ENCODE measurements around the gene SMIM7. TPM values are rescaled to one million over a fixed set of nuclear protein-coding genes. Genes with fewer than 3 reads are reported as not detected.
"Not testable (repeated sequence)": the region's sequence is repeated elsewhere in the genome, so short reads cannot be mapped to it uniquely, and the experiment has no call there.

The SMIM7 gene
- total RNA-seq, 1 experiment from 2014 or later: 96.5 TPM

- DNase-seq (ENCODE audit: extremely low read depth, low read depth): no peak
These were observed 2.6 kb downstream of the SMIM7 start for GRCh38 chr19:16657384-16657783.

GRCh38 chr19:16655727-16656126, 4.2 kb downstream of the SMIM7 start:
- DNase-seq (ENCODE audit: extremely low read depth, low read depth): no peak

- DNase-seq (ENCODE audit: extremely low read depth, low read depth): no peak
These were observed 5.3 kb downstream of the SMIM7 start for GRCh38 chr19:16654627-16655026.

DNA sequence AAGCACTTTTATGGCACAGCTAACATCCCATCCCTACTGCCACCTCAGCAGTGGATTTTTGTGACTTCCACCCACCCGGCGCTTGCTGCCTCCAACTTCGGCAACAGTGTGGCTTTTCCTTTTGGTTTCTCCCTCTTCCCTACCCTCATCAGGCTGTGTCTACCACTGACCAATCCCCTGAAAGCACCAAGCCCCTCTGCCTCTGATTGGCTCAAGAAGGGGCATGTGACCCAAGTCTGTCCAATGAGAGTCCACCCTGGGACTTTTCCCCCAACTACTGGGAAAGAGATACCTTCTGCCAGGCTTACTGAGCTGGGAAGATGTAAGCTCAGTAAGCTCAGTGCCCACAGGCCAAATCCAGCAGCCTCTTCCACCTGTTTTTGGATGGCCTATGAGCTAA, 5.8 kb downstream of the SMIM7 start:
- no peak for DNase-seq (ENCODE audit: extremely low read depth, low read depth)

DNA sequence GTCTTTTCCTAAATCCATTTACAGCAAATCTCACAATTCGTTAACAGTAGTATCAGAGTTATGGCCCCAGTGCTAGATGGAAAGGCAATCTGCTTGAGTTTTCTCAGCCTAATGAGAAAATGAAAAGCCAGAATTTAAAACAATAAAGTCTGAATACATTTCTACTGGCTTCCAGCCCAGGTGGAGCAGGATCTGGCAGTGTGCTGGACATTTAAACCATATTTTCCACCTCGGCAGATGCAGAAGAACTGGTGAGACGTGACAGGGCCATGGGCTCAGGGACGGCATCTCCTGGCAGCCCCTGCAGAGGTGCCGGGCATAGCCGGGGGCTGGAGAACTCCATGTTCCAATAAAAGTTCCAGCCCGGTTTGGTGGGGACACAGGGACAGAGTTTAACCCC, 7.1 kb downstream of the SMIM7 start:
- DNase-seq (ENCODE audit: extremely low read depth, low read depth): no peak

GRCh38 chr19:16651421-16652188, 8.3 kb downstream of the SMIM7 start:
- DNase-seq (ENCODE audit: extremely low read depth, low read depth): not testable (repeated sequence)

DNA sequence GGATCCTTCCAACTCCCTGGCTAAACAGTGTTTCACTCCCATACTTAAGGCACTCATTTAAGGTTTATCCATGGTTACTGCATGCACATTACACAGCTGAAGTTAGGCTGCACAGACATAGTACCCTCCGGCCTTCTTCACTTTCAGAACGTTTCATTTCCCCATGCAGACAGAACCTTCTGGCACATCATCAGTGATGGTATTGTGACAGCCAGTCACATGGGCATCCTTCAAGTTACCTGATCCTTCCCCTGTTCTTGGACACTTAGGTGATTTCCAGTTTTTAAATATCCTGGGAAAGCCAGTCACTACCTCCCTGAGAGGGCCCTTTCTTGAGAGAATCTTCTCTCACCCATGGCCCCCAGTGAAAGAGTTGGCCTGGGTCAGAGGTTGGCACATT, 9.1 kb downstream of the SMIM7 start:
- no peak for DNase-seq (ENCODE audit: extremely low read depth, low read depth)

DNA sequence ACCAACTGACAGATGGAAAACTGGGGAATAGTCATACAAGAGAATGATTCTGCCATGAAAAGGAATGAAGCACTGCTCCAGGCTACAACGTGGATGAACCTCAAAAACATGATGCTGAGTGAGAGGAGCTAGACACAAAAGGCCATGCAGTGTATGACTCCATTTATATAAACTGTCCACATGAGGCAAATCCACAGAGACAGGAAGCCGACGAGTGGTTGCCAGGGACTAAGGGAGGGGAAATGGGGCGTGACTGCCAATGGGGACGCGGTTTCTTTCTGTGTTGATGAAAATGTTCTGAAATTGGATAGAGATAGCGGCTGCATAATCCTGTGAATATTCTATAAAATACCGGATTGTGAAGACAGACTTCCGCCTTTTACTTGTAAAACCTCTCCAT, 10.2 kb downstream of the SMIM7 start:
- no peak for DNase-seq (ENCODE audit: extremely low read depth, low read depth)

DNA sequence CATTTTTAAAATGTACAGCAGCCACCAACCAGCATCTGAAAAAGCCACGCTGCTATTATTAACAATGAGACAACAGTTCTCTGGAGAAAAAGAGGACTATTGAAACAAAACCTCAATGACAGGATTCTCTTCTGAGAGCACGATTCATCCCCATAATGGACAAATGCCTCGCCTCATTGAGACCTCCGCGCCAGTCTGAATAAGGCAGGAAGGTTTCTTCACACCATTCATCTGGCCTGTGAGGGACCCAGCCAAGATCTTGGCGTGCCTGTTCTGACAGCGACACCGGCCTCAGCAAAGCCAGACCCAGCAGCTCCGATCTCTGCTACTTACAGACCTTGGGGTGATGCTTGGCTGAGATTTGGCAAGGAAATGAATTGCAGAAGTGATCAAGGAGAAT, 14.8 kb downstream of the SMIM7 start:
- DNase-seq (ENCODE audit: extremely low read depth, low read depth): no peak

DNA sequence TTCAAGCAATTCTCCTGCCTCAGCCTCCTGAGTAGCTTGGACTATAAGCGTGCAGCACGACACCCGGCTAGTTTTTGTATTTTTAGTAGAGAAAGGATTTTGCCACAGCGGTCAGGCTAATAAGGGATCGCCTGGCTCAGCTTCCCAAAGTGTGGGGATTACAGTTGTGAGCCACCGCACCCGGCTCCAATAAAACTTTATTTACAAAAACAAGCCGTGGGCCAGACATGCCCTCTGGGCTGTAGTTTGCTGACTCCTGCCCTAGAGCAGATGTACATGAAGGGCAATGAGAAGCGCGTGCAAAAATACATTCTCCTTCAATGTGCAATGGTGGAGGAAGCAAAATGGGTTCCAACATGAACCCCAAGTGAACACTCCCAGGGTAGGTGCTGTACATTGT, 18.2 kb downstream of the SMIM7 start:
- DNase-seq (ENCODE audit: extremely low read depth, low read depth): no peak

GRCh38 chr19:16640951-16641350, 19.0 kb downstream of the SMIM7 start:
- DNase-seq (ENCODE audit: extremely low read depth, low read depth): no peak

DNA sequence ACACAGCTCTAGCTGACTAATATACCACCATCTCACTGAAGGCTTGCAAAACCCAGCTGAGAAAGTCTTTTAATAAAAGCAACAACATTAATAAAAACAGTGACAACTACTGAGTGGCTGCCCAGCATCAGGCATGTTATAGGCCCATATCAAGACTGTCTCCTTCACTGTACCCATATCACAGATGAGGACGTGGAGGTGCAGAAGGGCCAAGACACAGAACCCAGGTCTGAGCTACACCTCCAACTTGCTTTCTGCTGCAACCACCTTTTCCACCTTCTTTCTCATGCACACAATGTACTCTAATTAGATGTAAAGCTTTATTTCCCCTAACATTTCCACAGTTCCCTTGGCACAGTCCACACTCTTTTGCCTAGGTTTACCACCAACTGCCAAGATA, 21.3 kb downstream of the SMIM7 start:
- DNase-seq (ENCODE audit: extremely low read depth, low read depth): no peak

DNA sequence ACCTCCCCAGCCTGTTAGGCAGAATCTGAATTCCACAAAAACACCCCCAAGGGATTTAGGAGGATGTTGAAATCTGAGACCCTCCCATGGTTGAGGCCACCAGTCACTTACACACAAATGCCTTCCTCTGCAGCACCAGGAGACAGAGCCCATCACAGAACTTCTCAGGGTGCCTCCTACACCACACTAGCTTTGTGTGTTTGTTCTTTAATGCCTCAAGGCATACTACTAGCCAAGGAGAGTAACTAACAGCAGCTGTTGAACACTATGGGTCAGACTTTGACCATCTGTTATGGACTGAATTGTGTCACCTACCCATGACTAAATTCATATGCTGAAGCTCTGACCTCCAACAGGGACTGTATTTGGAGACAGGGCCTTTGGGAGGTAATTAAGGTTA, 22.4 kb downstream of the SMIM7 start:
- no peak for DNase-seq (ENCODE audit: extremely low read depth, low read depth)

DNA sequence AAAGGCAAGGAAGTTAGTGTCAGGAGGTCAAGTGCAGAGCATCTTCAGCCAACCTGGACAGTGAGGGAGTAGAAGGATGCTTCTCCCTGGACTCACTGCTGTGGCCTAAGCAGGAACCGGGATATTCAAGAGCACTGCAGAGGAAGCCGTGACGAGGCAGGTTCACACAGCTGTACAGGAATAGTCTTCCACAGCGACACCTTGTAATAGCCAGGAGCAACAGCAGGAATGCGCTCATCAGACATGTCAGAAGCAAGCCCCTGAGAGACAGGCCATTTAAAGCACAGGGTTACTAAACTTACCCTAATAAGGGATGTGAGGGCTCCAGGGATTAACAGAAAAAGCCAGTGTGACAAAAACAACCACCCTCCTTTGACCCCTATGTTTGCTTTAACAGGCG, 28.5 kb downstream of the SMIM7 start:
- DNase-seq (ENCODE audit: extremely low read depth, low read depth): no peak

- no peak for DNase-seq (ENCODE audit: extremely low read depth, low read depth)
These were observed 30.8 kb downstream of the SMIM7 start for GRCh38 chr19:16628984-16629691.

GRCh38 chr19:16628183-16628983, 31.6 kb downstream of the SMIM7 start, which contains the start of gene MED26:
MED26 (minus strand) TSS chr19:16628204; CDS start chr19:16627943, 261 bp downstream.
- DNase-seq (ENCODE audit: extremely low read depth, low read depth): peak; percentile 87

DNA sequence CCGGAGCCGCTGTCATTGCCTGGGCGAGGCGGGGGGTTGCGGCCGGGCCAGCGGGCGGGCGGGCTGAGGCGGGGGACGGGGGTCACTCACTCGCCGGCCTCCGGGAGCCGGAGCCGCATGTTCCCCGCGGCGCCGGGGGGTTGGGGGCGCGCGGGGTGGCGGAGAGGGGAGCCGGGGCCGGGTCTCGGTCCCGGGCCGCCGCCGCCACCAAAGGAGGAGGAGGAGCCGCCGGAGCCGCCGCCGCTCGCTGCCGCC, 32.1 kb downstream of the SMIM7 start:
- DNase-seq (ENCODE audit: extremely low read depth, low read depth): no peak

GRCh38 chr19:16627193-16627927, 32.6 kb downstream of the SMIM7 start:
- DNase-seq (ENCODE audit: extremely low read depth, low read depth): no peak

DNA sequence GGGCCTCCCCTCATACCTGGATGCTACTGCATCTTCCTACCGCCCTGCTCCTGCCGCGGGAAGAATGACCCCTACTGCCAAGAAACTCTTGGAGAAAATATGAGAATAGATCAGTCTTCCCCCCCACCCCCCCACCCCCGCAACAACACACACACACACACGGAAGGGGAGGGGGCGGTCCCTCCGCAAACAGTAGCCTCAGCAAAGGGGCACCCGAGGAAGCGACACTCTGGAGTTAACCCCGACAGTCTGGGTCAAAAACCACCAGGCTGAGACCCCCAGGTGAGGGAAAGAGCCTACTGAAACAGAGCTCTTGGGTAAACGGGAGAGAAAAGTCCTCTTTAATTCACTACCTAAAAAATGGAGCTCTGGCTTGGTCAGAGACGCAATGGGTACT, 33.1 kb downstream of the SMIM7 start:
- no peak for DNase-seq (ENCODE audit: extremely low read depth, low read depth)

- DNase-seq (ENCODE audit: extremely low read depth, low read depth): no peak
These were observed 34.6 kb downstream of the SMIM7 start for GRCh38 chr19:16625163-16625958.

Measured in NCI-H460 (cell line).